Skeletal muscle satellite cell (primary cell): ENCODE data around the gene CDS2.

Experiments used
- H3K27me3 ChIP-seq: 2 replicates; pipeline ENCODE4 v1.7.0; 2013; ENCODE audit warnings: low read length; ENCODE audit not compliant: control insufficient read depth, insufficient read depth
- H3K36me3 ChIP-seq: 2 replicates; pipeline ENCODE4 v1.7.0; 2013; ENCODE audit warnings: mild to moderate bottlenecking, control low read depth, low read length; ENCODE audit not compliant: insufficient read depth
- H3K4me1 ChIP-seq: 2 replicates; pipeline ENCODE4 v1.7.0; 2013; ENCODE audit warnings: low read length; ENCODE audit not compliant: control insufficient read depth, insufficient read depth
- H3K4me2 ChIP-seq: 2 replicates; pipeline ENCODE4 v1.7.0; 2013; ENCODE audit warnings: mild to moderate bottlenecking, low read length
- H3K4me3 ChIP-seq: 2 replicates; pipeline ENCODE4 v1.7.0; 2013; ENCODE audit warnings: low read length
- H3K9ac ChIP-seq: 2 replicates; pipeline ENCODE4 v1.7.0; 2013; ENCODE audit warnings: mild to moderate bottlenecking, low read depth, low read length, moderate library complexity
- H3K9me3 ChIP-seq: replicated peaks from 2 replicates; pipeline ENCODE4 v1.7.0; 2013; ENCODE audit warnings: mild to moderate bottlenecking, control low read depth, low read length

CDS2 gene

DNA sequence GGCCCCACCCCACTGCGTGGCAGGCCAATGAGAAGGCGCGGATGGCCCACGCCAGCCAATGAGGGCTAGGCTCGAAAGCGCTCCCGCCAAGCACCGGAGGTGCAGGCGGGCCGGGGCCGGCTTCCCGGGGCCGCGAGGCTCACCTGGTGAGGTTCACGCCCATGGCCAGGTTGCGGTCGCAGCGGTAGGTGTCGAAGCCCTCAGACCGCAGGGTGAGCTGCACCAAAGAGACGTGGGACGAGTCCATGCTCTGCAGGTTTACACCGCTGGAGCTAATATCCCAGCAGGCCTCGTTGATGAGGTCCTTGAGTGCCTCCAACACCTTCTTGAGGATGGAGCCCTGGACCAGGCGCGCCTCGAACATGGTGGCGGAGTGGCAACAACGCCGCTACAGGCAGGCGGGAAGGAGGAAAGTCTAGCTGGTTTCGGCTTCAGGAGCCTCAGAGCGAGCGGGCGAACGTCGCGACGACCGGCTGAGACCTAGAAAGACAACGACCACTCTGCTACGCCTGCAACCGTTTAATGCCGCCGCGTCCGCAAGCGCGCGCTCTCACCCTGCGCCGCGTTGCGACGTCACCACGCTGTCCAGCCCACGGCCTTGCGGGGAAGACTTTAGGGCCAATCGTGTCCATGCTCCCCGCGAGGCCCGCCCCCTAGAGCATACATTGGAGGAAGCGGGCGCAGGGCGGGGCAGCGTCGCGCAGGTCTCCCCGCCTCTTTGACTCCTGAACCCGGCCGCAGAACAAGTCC is 7.2 kb upstream of the CDS2 start, which contains the start of gene PCNA:
TSS of gene PCNA (minus strand) at position 524 of the 750 bp plus-strand sequence. CDS start at position 364, 160 bp downstream.
- peaks cover 28% of the 10 kb centered on the region for H3K36me3 ChIP-seq
- H3K4me2 ChIP-seq = peak within 1 kb of the TSS; percentile 89
- H3K4me1 ChIP-seq = peaks cover 12% of the 10 kb centered on the region
- H3K9me3 ChIP-seq = no peaks in the 10 kb centered on the region
- H3K9ac ChIP-seq = peak within 1 kb of the TSS; percentile 85
- no peaks in the 10 kb centered on the region for H3K27me3 ChIP-seq
- H3K4me3 ChIP-seq = peak within 1 kb of the TSS; percentile 87

DNA sequence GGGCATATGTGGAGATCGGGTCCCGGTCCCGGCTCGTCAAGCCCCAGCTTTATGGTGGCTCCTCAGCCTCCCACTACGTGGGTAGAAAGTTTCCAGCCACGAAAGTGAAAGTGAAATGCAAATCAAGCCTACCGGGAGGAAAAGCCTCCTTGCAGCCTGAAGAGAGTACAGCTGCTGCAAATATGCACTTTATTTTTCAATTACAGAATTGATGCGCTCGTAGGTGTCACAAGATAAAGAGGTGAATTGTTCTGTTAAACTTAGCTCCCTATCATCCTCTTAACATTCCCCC is 6.7 kb upstream of the CDS2 start:
- H3K9me3 ChIP-seq = no peaks in the 10 kb centered on the region
- H3K4me1 ChIP-seq = peaks cover 12% of the 10 kb centered on the region
- peaks cover 22% of the 10 kb centered on the region for H3K36me3 ChIP-seq
- H3K9ac ChIP-seq = peak overlapping the region; percentile 78
- peak overlapping the region; percentile 87 for H3K4me3 ChIP-seq
- H3K4me2 ChIP-seq = peak overlapping the region; percentile 89
- no peaks in the 10 kb centered on the region for H3K27me3 ChIP-seq

- peaks cover 7% of the 10 kb centered on the region for H3K36me3 ChIP-seq
- no peak overlapping the region for H3K4me2 ChIP-seq
- H3K4me1 ChIP-seq = peaks cover 12% of the 10 kb centered on the region
- H3K27me3 ChIP-seq = no peaks in the 10 kb centered on the region
- H3K4me3 ChIP-seq = no peak overlapping the region
- no peaks in the 10 kb centered on the region for H3K9me3 ChIP-seq
- H3K9ac ChIP-seq = no peak overlapping the region
Measured at GRCh38 chr20:5122873-5123260, 3.9 kb upstream of the CDS2 start.

- H3K4me1 ChIP-seq = peaks cover 11% of the 10 kb centered on the region
- H3K27me3 ChIP-seq = no peaks in the 10 kb centered on the region
- H3K9me3 ChIP-seq = no peaks in the 10 kb centered on the region
- peak overlapping the region; percentile 92 for H3K4me3 ChIP-seq
- peak overlapping the region; percentile 88 for H3K9ac ChIP-seq
- no peaks in the 10 kb centered on the region for H3K36me3 ChIP-seq
- peak overlapping the region; percentile 91 for H3K4me2 ChIP-seq
Measured at GRCh38 chr20:5127204-5127858, 523 bp downstream of the CDS2 start.

DNA sequence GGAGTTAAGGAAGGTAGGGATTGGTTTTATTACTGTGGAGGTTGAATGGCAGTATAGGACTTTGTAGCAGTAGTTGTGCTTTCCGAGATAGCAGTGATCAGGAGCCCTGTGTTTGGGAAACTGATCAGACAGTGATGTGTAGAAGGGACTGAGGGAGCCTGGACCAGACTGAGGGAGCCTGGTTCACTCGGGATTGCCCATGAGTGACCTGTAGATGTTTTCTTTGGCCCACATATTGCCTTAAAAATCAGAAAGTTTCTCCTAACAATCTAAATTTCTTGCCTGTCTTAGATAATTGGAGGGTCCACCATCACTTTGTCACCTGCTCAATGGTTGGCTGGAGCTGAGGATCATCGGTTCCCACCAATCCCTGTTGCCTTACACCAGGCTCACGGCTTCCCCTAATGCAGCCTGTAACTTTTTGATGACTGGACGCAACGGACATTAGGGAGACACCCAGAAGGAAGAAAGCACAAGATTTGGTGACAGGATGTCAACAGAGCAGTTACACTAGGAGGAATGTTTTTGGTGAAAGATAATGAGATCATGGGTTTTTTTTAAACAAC is 1.1 kb downstream of the CDS2 start:
- H3K4me3 ChIP-seq = peak overlapping the region; percentile 92
- H3K4me2 ChIP-seq = peak overlapping the region; percentile 91
- H3K27me3 ChIP-seq = no peaks in the 10 kb centered on the region
- H3K36me3 ChIP-seq = no peaks in the 10 kb centered on the region
- peaks cover 11% of the 10 kb centered on the region for H3K4me1 ChIP-seq
- no peaks in the 10 kb centered on the region for H3K9me3 ChIP-seq
- peak overlapping the region; percentile 88 for H3K9ac ChIP-seq

- no peaks in the 10 kb centered on the region for H3K27me3 ChIP-seq
- H3K36me3 ChIP-seq = no peaks in the 10 kb centered on the region
- no peak overlapping the region for H3K9ac ChIP-seq
Measured at GRCh38 chr20:5128886-5129285, 2.1 kb downstream of the CDS2 start.

GRCh38 chr20:5131502-5131901 is 4.7 kb downstream of the CDS2 start:
- no peaks in the 10 kb centered on the region for H3K9me3 ChIP-seq
- H3K4me1 ChIP-seq = peaks cover 23% of the 10 kb centered on the region
- H3K27me3 ChIP-seq = no peaks in the 10 kb centered on the region
- H3K36me3 ChIP-seq = no peaks in the 10 kb centered on the region
- no peak overlapping the region for H3K4me2 ChIP-seq
- H3K9ac ChIP-seq = no peak overlapping the region
- H3K4me3 ChIP-seq = no peak overlapping the region

More at GRCh38 chr20:5128886-5129285, 2.1 kb downstream of the CDS2 start:
- no peaks in the 10 kb centered on the region for H3K9me3 ChIP-seq
- no peak overlapping the region for H3K4me3 ChIP-seq
- peak overlapping the region; percentile 91 for H3K4me2 ChIP-seq
- H3K4me1 ChIP-seq = peaks cover 11% of the 10 kb centered on the region

DNA sequence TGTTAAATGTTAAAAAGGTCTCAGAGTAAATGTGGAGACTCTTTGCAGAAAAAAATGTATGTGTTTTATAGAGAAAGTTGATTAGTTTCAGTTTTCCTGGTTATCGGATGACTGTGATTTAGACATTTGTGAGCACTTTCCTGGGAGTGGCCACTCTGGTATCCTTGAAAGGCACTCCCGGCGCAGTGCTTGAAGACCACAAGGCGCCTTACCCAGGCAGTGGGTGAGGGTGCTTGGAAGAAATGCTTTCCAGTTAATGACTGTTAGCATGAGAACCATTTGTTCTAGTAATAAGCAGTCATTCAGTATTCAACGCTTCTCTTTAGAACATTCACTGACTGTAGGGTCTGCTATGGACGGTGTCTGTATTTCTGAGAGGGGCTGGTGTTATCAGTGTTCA is 7.2 kb downstream of the CDS2 start:
- no peaks in the 10 kb centered on the region for H3K36me3 ChIP-seq
- H3K27me3 ChIP-seq = no peaks in the 10 kb centered on the region

DNA sequence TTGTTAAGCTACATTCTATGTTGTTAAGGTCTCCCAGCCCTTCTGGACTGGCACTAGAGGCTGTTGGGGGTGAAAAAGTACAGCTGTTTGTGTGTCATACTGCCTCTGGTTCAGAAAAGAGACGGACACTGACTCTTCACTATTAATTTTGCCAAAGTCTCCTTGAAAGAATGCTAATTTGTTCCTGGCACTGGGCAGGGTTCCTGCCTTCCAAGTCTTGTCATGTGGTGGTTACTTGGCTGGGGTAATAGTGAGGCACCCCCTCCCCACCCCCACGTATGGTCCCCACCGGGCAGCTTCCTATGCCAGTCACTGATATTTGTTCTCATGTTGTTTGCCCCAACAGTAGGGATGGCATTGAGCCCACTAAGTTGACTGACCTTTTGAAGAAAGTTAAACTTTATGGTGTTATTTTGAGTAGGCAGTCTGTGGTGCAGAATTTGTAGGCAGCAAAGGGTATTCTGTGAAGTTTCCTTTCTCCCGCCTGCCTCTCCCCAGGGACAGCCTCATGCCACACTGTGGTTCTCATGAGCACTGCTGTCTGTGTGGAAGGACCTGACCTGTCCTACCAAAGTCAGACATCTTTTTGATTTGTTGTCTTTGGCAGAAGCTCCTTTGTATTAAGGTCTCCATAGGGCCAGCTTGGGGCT is 8.7 kb downstream of the CDS2 start:
- H3K9me3 ChIP-seq = no peaks in the 10 kb centered on the region
- H3K36me3 ChIP-seq = no peaks in the 10 kb centered on the region
- H3K9ac ChIP-seq = no peak overlapping the region
- H3K4me2 ChIP-seq = peak overlapping the region; percentile 21
- peaks cover 12% of the 10 kb centered on the region for H3K4me1 ChIP-seq
- no peaks in the 10 kb centered on the region for H3K27me3 ChIP-seq
- no peak overlapping the region for H3K4me3 ChIP-seq

More for the DNA sequence above, 7.2 kb downstream of the CDS2 start:
- Histone ChIP-seq H3K4me3 (no peak overlapping the region), H3K9me3 (no peaks in the 10 kb centered on the region), H3K4me1 (peaks cover 12% of the 10 kb centered on the region), H3K9ac (no peak overlapping the region), H3K4me2 (no peak overlapping the region)

DNA sequence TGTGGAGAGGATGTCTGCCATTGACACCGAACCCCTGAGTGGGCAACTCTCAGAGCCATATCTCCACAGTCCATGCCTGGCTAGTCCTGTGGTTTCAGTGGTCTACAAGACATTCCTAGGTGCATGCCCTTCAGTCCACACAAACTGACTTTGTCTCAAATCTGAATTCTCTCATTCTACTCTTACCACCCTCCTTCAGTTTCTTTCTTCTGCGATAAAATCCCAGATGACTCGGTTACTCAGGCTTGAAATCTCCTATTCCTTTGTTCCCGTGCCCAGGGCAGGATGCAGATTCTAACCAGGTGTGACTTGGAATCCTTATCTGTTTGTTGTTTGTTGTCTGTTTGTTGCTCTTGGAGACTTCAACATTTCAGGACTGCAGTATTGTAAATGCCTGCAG is 9.3 kb downstream of the CDS2 start:
- Histone ChIP-seq H3K36me3 (no peaks in the 10 kb centered on the region), H3K4me1 (peaks cover 12% of the 10 kb centered on the region), H3K9me3 (no peaks in the 10 kb centered on the region), H3K9ac (no peak overlapping the region), H3K4me3 (no peak overlapping the region), H3K4me2 (no peak overlapping the region), H3K27me3 (no peaks in the 10 kb centered on the region)

- Histone ChIP-seq H3K9ac (no peak overlapping the region), H3K4me1 (peaks cover 9% of the 10 kb centered on the region), H3K9me3 (no peaks in the 10 kb centered on the region), H3K36me3 (peaks cover 3% of the 10 kb centered on the region), H3K4me2 (no peak overlapping the region), H3K27me3 (no peaks in the 10 kb centered on the region), H3K4me3 (no peak overlapping the region)
Measured at GRCh38 chr20:5140195-5140594, 13.4 kb downstream of the CDS2 start.
